HCT116 (cell line): ENCODE measurements around the gene RAB4B. TPM values are rescaled to one million over a fixed set of nuclear protein-coding genes. Genes with fewer than 3 reads are reported as not detected.

Experiments
- ATAC-seq: fragments of 200-7000 bp; cut with Tn5 transposase; 2 replicates; pipeline ENCODE4 v1.9.1; 2020; ENCODE audit warnings: mild to moderate bottlenecking, moderate library complexity
- BruUV-seq: library from RNA; stranded (reverse); fragments of 400-500 nt; replicated peaks from 2 replicates; lab custom pipeline; 2021; lab: Mats Ljungman, UMichigan
- CTCF ChIA-PET: fragments of 300-600 bp; sonication (Branson Sonifier 250); formaldehyde crosslinking; loops from one replicate; lab custom pipeline; 2021; ENCODE audit warnings: antibody characterized with exemption; lab: Charles Lee
- POLR2A ChIA-PET: fragments of 300-600, 350-600 bp; sonication (Branson Sonifier 250); formaldehyde crosslinking; loops from one replicate; lab custom pipeline; 2021; ENCODE audit warnings: antibody characterized with exemption; lab: Charles Lee
- RAD21 ChIA-PET, 2 experiments: fragments of 300-600 bp; sonication (Branson Sonifier 250); formaldehyde crosslinking; loops; one replicate each; lab custom pipeline; 2023; ENCODE audit warnings: low total read pairs in 2 of 2; ENCODE audit not compliant: uncharacterized antibody in 2 of 2, unreplicated experiment in 2 of 2, low non-redundant PET in 1 of 2; lab: Charles Lee
- DNase-seq: peaks from one replicate; pipeline ENCODE4 v3.0.0-alpha.2; 2010; ENCODE audit warnings: low read depth, low spot score
- H2AFZ ChIP-seq: fragments of 200-600 bp; shearing (Covaris generic), sonication (generic); 2 replicates; pipeline ENCODE4 v1.6.1; 2017; ENCODE audit warnings: low read depth, mixed run types, mixed read lengths, antibody characterized with exemption, low read length; ENCODE audit not compliant: poor library complexity, severe bottlenecking
- H3K27ac ChIP-seq: 2 replicates; pipeline ENCODE4 v1.5.1; 2012; ENCODE audit warnings: low read depth, low read length
- H3K27me3 ChIP-seq: fragments of 200-600 bp; sonication (generic); 2 replicates; pipeline ENCODE4 v1.6.1; 2016; ENCODE audit warnings: mixed run types, low read length, mixed read lengths; ENCODE audit not compliant: insufficient read depth
- H3K36me3 ChIP-seq, 2 experiments: fragments of 200-500 bp in 1 of 2; fragments of 200-600 bp in 1 of 2; sonication (Bioruptor generic) in 1 of 2; sonication (generic) in 1 of 2; 2 replicates each; pipeline versions ENCODE4 v1.5.1 to v1.6.1; 2014 to 2016; ENCODE audit warnings: low read length in 2 of 2, inconsistent platforms in 1 of 2, mixed read lengths in 1 of 2, mixed run types in 1 of 2; ENCODE audit not compliant: insufficient read depth in 2 of 2, control insufficient read depth in 1 of 2
- H3K4me1 ChIP-seq, 2 experiments: fragments of 200-600 bp in 1 of 2; sonication (generic) in 1 of 2; 2 replicates each; pipeline versions ENCODE4 v1.5.1 to v1.6.1; 2012 to 2017; ENCODE audit warnings: low read length in 2 of 2, inconsistent platforms in 1 of 2, mild to moderate bottlenecking in 1 of 2, mixed read lengths in 1 of 2, mixed run types in 1 of 2, moderate library complexity in 1 of 2; ENCODE audit not compliant: insufficient read depth in 2 of 2, control insufficient read depth in 1 of 2
- H3K4me2 ChIP-seq: fragments of 200-600 bp; sonication (generic); 2 replicates; pipeline ENCODE4 v1.6.1; 2017; ENCODE audit warnings: mixed run types, low read length, mixed read lengths
- H3K4me3 ChIP-seq, 2 experiments: fragments of 200-600 bp in 1 of 2; sonication (generic) in 1 of 2; replicated peaks in 1 of 2; 2 replicates each; pipeline ENCODE4 v1.5.1; 2011 to 2016; ENCODE audit warnings: low read length in 2 of 2, control low read depth in 1 of 2, low read depth in 1 of 2, mild to moderate bottlenecking in 1 of 2, mixed read lengths in 1 of 2, mixed run types in 1 of 2
- H3K79me2 ChIP-seq: fragments of 200-600 bp; sonication (generic); 2 replicates; pipeline ENCODE4 v1.6.1; 2017; ENCODE audit warnings: mild to moderate bottlenecking, mixed run types, low read length, moderate library complexity, mixed read lengths; ENCODE audit not compliant: insufficient read depth
- H3K9ac ChIP-seq: fragments of 200-600 bp; sonication (generic); 2 replicates; pipeline ENCODE4 v1.6.1; 2016; ENCODE audit warnings: low read length, mixed read lengths
- H3K9me2 ChIP-seq: fragments of 200-600 bp; sonication (generic), shearing (Covaris generic); 2 replicates; pipeline ENCODE4 v1.6.1; 2017; ENCODE audit warnings: mixed run types, mild to moderate bottlenecking, moderate library complexity; ENCODE audit not compliant: insufficient read depth
- H3K9me3 ChIP-seq, 2 experiments: fragments of 200-500 bp in 1 of 2; fragments of 200-600 bp in 1 of 2; sonication (Bioruptor generic) in 1 of 2; sonication (generic) in 1 of 2; 2 replicates each; pipeline ENCODE4 v1.6.1; 2014 to 2017; ENCODE audit warnings: low read length in 2 of 2, mixed read lengths in 2 of 2, inconsistent platforms in 1 of 2, low read depth in 1 of 2, mild to moderate bottlenecking in 1 of 2, mixed run types in 1 of 2, moderate library complexity in 1 of 2; ENCODE audit not compliant: control insufficient read depth in 1 of 2, insufficient read depth in 1 of 2
- H4K20me1 ChIP-seq: fragments of 200-600 bp; sonication (generic), shearing (Covaris generic); 2 replicates; pipeline ENCODE4 v1.6.1; 2017; ENCODE audit warnings: mixed run types, mild to moderate bottlenecking, moderate library complexity; ENCODE audit not compliant: insufficient read depth
- REST ChIP-seq: IDR thresholded peaks from 2 replicates; pipeline ENCODE4 v1.6.1; 2012; ENCODE audit warnings: low read depth
- SP1 ChIP-seq: IDR thresholded peaks from 2 replicates; pipeline ENCODE4 v1.6.1; 2012; ENCODE audit warnings: low read depth
- ZBTB33 ChIP-seq: IDR thresholded peaks from 2 replicates; pipeline ENCODE4 v1.6.1; 2011; ENCODE audit warnings: mild to moderate bottlenecking, low read length, moderate library complexity; ENCODE audit not compliant: insufficient replicate concordance; ENCODE audit errors: extremely low read depth
- intact Hi-C: fragments of 100-400 bp; cut with micrococcal nuclease; formaldehyde crosslinking; loops from 2 replicates; pipeline ENCODE4 v1.10.0; 2022
- total RNA-seq: library from RNA; stranded (reverse); gene quantifications from one replicate; pipeline ENCODE4 v1.2.1, GENCODE V29; 2021; ENCODE audit not compliant: unreplicated experiment
- TF ChIP-seq, protein P1 (sequence below): IDR thresholded peaks from 2 replicates; pipeline ENCODE4 v1.6.1; 2012

RAB4B gene
- total RNA-seq, 1 experiment from 2014 or later = 18.7 TPM

- Histone ChIP-seq H3K9me3 (no peaks in the 10 kb centered on the region), H4K20me1 (no peaks in the 10 kb centered on the region), H3K9me2 (no peaks in the 10 kb centered on the region), H3K79me2 (no peaks in the 10 kb centered on the region), H3K27me3 (no peaks in the 10 kb centered on the region), H3K9ac (no peak overlapping the region), H3K27ac (no peak overlapping the region), H3K4me3 (no peak overlapping the region), H2AFZ (no peak overlapping the region), H3K4me2 (no peak overlapping the region), H3K36me3 (no peaks in the 10 kb centered on the region), H3K4me1 (no peaks in the 10 kb centered on the region)
- RAD21 ChIA-PET = no interaction called here
- ATAC-seq = no peak
- no peak for DNase-seq
- TF ChIP-seq REST (no peak), SP1 (no peak), ZBTB33 (no peak)
- TF ChIP-seq, protein P1, sequence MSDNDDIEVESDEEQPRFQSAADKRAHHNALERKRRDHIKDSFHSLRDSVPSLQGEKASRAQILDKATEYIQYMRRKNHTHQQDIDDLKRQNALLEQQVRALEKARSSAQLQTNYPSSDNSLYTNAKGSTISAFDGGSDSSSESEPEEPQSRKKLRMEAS = no peak
- intact Hi-C loops = no loop called here
- POLR2A ChIA-PET = no interaction called here
- BruUV-seq = no TSS peak
- CTCF ChIA-PET = no interaction called here
Observed at GRCh38 chr19:40786060-40787037, 8.3 kb downstream of the RAB4B start.
